Measurements from ENCODE around the gene CXCL1.

CXCL1 gene

GRCh38 chr4:73875401-73875800, 6.2 kb downstream of the CXCL1 start:
- Histone ChIP-seq H2BK120ac (ENCODE audit: low read depth, low read length) (no peak overlapping the region), H3K27ac (ENCODE audit: low read length, poor library complexity, severe bottlenecking) (no peak overlapping the region), H2BK5ac (ENCODE audit: low read depth, low read length, poor library complexity, severe bottlenecking) (no peak overlapping the region), H3K9ac (ENCODE audit: low read length) (no peak overlapping the region), H3K23ac (ENCODE audit: low read length in 2 of 2) (no peak overlapping the region), H2BK12ac (ENCODE audit: low read length in 2 of 2) (no peak overlapping the region), H3K4ac (ENCODE audit: low read depth in 1 of 2, low read length in 2 of 2) (no peak overlapping the region), H3K4me1 (ENCODE audit: control insufficient read depth, insufficient read depth, low read depth, low read length) (no peaks in the 10 kb centered on the region), H4K8ac (ENCODE audit: low read length) (no peak overlapping the region), H3K14ac (ENCODE audit: low read length in 2 of 2) (no peak overlapping the region), H3K18ac (ENCODE audit: low read depth in 1 of 2, low read length in 2 of 2) (no peak overlapping the region), H2BK15ac (ENCODE audit: low read depth, poor library complexity, severe bottlenecking) (no peak overlapping the region), H3K4me3 (ENCODE audit: insufficient read depth in 1 of 2, low read depth in 1 of 2, low read length in 2 of 2) (no peak overlapping the region), H2AFZ (ENCODE audit: low read depth, low read length) (no peak overlapping the region), H3K79me1 (replicated peaks; ENCODE audit: low read length, poor library complexity, severe bottlenecking) (no peaks in the 10 kb centered on the region), H3K27me3 (ENCODE audit: control insufficient read depth in 1 of 2, insufficient read depth in 1 of 2, low read length in 2 of 2) (no peaks in the 10 kb centered on the region), H3K9me3 (ENCODE audit: control insufficient read depth, low read length) (no peaks in the 10 kb centered on the region), H4K91ac (ENCODE audit: low read length) (no peak overlapping the region), H2AK5ac (ENCODE audit: low read length, severe bottlenecking) (no peak overlapping the region), H3K36me3 (ENCODE audit: control insufficient read depth in 1 of 2, insufficient read depth in 2 of 2, low read depth in 1 of 2, low read length in 2 of 2) (no peaks in the 10 kb centered on the region), H3K4me2 (ENCODE audit: low read length, poor library complexity, severe bottlenecking) (no peak overlapping the region)
- WGBS, result no CpG with 5 or more reads among the region's 1 CpG
- DNase-seq, result no peak

DNA sequence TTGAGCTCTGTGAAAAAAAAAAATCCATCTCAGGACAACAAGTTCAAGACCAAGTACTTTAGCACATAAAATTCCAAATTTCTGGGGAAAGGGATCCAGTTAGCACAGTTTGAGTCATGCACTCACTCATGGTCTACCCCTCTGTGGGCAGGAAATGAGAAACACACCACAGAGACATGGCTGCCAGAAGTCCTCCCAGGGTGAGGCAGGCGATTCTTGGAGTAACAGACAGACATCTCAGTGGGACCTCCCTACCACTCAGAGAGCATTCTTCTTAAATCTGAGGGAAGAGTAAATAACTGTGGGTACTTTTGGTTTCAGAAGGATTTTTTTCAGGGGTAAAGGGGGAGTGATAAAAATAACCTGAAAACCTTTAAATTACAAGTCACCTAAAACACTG, 14.1 kb downstream of the CXCL1 start:
- Histone ChIP-seq H2AFZ (ENCODE audit: low read depth, low read length) (no peak overlapping the region), H3K14ac (ENCODE audit: low read length in 2 of 2) (peak overlapping the region in 1 of 2 experiments; percentile 65), H3K4me2 (ENCODE audit: low read length, poor library complexity, severe bottlenecking) (no peak overlapping the region), H4K91ac (ENCODE audit: low read length) (no peak overlapping the region), H2BK5ac (ENCODE audit: low read depth, low read length, poor library complexity, severe bottlenecking) (no peak overlapping the region), H3K4ac (ENCODE audit: low read depth in 1 of 2, low read length in 2 of 2) (no peak overlapping the region), H4K8ac (ENCODE audit: low read length) (no peak overlapping the region), H2BK15ac (ENCODE audit: low read depth, poor library complexity, severe bottlenecking) (no peak overlapping the region), H3K4me3 (ENCODE audit: insufficient read depth in 1 of 2, low read depth in 1 of 2, low read length in 2 of 2) (no peak overlapping the region), H3K18ac (ENCODE audit: low read depth in 1 of 2, low read length in 2 of 2) (peak overlapping the region in 1 of 2 experiments; percentile 57), H2BK120ac (ENCODE audit: low read depth, low read length) (no peak overlapping the region), H2BK12ac (ENCODE audit: low read length in 2 of 2) (peak overlapping the region in 1 of 2 experiments; percentile 63), H3K27me3 (ENCODE audit: control insufficient read depth in 1 of 2, insufficient read depth in 1 of 2, low read length in 2 of 2) (no peaks in the 10 kb centered on the region), H3K9ac (ENCODE audit: low read length) (peak overlapping the region; percentile 44), H3K36me3 (ENCODE audit: control insufficient read depth in 1 of 2, insufficient read depth in 2 of 2, low read depth in 1 of 2, low read length in 2 of 2) (no peaks in the 10 kb centered on the region), H3K9me3 (ENCODE audit: control insufficient read depth, low read length) (no peaks in the 10 kb centered on the region), H3K4me1 (ENCODE audit: control insufficient read depth, insufficient read depth, low read depth, low read length) (peaks cover 4% of the 10 kb centered on the region), H3K79me1 (replicated peaks; ENCODE audit: low read length, poor library complexity, severe bottlenecking) (no peaks in the 10 kb centered on the region), H3K23ac (ENCODE audit: low read length in 2 of 2) (no peak overlapping the region), H3K27ac (ENCODE audit: low read length, poor library complexity, severe bottlenecking) (no peak overlapping the region), H2AK5ac (ENCODE audit: low read length, severe bottlenecking) (peak overlapping the region; percentile 39)
- 29% methylated on average over 1 of the region's 1 CpG for WGBS
- peak; percentile 38 for DNase-seq

DNA sequence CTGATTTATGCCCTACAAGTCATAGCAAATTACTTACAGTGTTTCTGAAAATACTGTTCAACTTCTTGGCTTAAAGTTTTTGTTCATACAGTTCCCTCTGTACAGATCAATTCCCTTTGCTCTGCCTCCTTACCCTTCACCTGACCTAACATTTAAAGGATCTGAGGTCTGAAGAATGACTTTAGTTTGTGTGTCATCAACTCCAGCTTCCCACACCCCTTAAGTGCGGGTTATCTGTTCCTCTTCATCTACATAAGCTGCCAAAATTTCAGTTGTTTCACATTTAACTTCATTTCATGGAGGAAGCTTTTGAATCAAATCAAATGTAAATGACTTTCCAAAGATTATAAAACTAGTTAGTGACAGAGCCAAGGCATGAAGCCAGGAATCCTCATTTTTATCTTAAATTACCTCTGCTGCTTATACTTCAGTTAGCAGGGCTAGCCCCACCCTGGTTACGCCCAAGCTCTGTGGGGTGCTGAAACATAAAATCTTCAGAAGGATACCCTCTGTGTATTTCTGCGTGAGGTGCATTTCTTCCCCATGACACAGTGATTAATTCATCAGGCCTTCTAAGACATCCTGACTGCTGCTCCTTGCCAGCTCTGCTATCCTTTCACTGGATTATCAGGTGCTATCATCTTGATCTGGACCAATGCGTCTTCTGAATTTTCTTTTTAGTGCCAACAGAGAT, 16.5 kb downstream of the CXCL1 start:
- Histone ChIP-seq H3K9me3 (ENCODE audit: control insufficient read depth, low read length) (no peaks in the 10 kb centered on the region), H3K4me2 (ENCODE audit: low read length, poor library complexity, severe bottlenecking) (no peak overlapping the region), H2BK5ac (ENCODE audit: low read depth, low read length, poor library complexity, severe bottlenecking) (no peak overlapping the region), H3K4me3 (ENCODE audit: insufficient read depth in 1 of 2, low read depth in 1 of 2, low read length in 2 of 2) (no peak overlapping the region), H2BK120ac (ENCODE audit: low read depth, low read length) (no peak overlapping the region), H3K18ac (ENCODE audit: low read depth in 1 of 2, low read length in 2 of 2) (no peak overlapping the region), H4K8ac (ENCODE audit: low read length) (no peak overlapping the region), H3K4ac (ENCODE audit: low read depth in 1 of 2, low read length in 2 of 2) (no peak overlapping the region), H3K79me1 (replicated peaks; ENCODE audit: low read length, poor library complexity, severe bottlenecking) (no peaks in the 10 kb centered on the region), H3K27me3 (ENCODE audit: control insufficient read depth in 1 of 2, insufficient read depth in 1 of 2, low read length in 2 of 2) (no peaks in the 10 kb centered on the region), H3K9ac (ENCODE audit: low read length) (no peak overlapping the region), H3K27ac (ENCODE audit: low read length, poor library complexity, severe bottlenecking) (no peak overlapping the region), H3K4me1 (ENCODE audit: control insufficient read depth, insufficient read depth, low read depth, low read length) (peaks cover 4% of the 10 kb centered on the region), H3K14ac (ENCODE audit: low read length in 2 of 2) (no peak overlapping the region), H2BK15ac (ENCODE audit: low read depth, poor library complexity, severe bottlenecking) (no peak overlapping the region), H2AK5ac (ENCODE audit: low read length, severe bottlenecking) (no peak overlapping the region), H2BK12ac (ENCODE audit: low read length in 2 of 2) (no peak overlapping the region), H4K91ac (ENCODE audit: low read length) (no peak overlapping the region), H3K23ac (ENCODE audit: low read length in 2 of 2) (no peak overlapping the region), H2AFZ (ENCODE audit: low read depth, low read length) (no peak overlapping the region), H3K36me3 (ENCODE audit: control insufficient read depth in 1 of 2, insufficient read depth in 2 of 2, low read depth in 1 of 2, low read length in 2 of 2) (no peaks in the 10 kb centered on the region)
- no peak for DNase-seq
- 86% methylated on average over 4 of the region's 4 CpGs for WGBS

GRCh38 chr4:73891326-73891725, 22.1 kb downstream of the CXCL1 start:
- Histone ChIP-seq H3K4me1 (ENCODE audit: control insufficient read depth, insufficient read depth, low read depth, low read length) (peaks cover 6% of the 10 kb centered on the region), H3K9me3 (ENCODE audit: control insufficient read depth, low read length) (no peaks in the 10 kb centered on the region), H3K23ac (ENCODE audit: low read length in 2 of 2) (no peak overlapping the region), H3K79me1 (replicated peaks; ENCODE audit: low read length, poor library complexity, severe bottlenecking) (no peaks in the 10 kb centered on the region), H3K14ac (ENCODE audit: low read length in 2 of 2) (peak overlapping the region in 1 of 2 experiments; percentile 83), H3K27me3 (ENCODE audit: control insufficient read depth in 1 of 2, insufficient read depth in 1 of 2, low read length in 2 of 2) (no peaks in the 10 kb centered on the region), H3K18ac (ENCODE audit: low read depth in 1 of 2, low read length in 2 of 2) (peak overlapping the region; percentile 64 to 89), H3K4ac (ENCODE audit: low read depth in 1 of 2, low read length in 2 of 2) (peak overlapping the region; percentile 59 to 91), H3K9ac (ENCODE audit: low read length) (no peak overlapping the region), H3K4me3 (ENCODE audit: insufficient read depth in 1 of 2, low read depth in 1 of 2, low read length in 2 of 2) (no peak overlapping the region), H3K36me3 (ENCODE audit: control insufficient read depth in 1 of 2, insufficient read depth in 2 of 2, low read depth in 1 of 2, low read length in 2 of 2) (no peaks in the 10 kb centered on the region), H4K8ac (ENCODE audit: low read length) (peak overlapping the region; percentile 80), H2BK15ac (ENCODE audit: low read depth, poor library complexity, severe bottlenecking) (no peak overlapping the region), H2AK5ac (ENCODE audit: low read length, severe bottlenecking) (peak overlapping the region; percentile 81), H4K91ac (ENCODE audit: low read length) (no peak overlapping the region), H2AFZ (ENCODE audit: low read depth, low read length) (no peak overlapping the region), H2BK12ac (ENCODE audit: low read length in 2 of 2) (peak overlapping the region; percentile 57 to 98), H3K4me2 (ENCODE audit: low read length, poor library complexity, severe bottlenecking) (no peak overlapping the region), H2BK120ac (ENCODE audit: low read depth, low read length) (peak overlapping the region; percentile 35), H3K27ac (ENCODE audit: low read length, poor library complexity, severe bottlenecking) (peak overlapping the region; percentile 88), H2BK5ac (ENCODE audit: low read depth, low read length, poor library complexity, severe bottlenecking) (peak overlapping the region; percentile 33)
- 76% methylated on average over 3 of the region's 4 CpGs for WGBS
- DNase-seq, result no peak

All from mesenchymal stem cell (in vitro differentiated cells and primary cell).